ENCODE results near the gene SREBF2. TPM values are rescaled to one million over a fixed set of nuclear protein-coding genes. Genes with fewer than 3 reads are reported as not detected.

SREBF2 gene
- polyA plus RNA-seq, 2 of the 4 experiments (the other 2 are of a cell fraction), result 19.4 to 30.8 TPM

- no peak overlapping the region for H3K27ac ChIP-seq
- H3K4me2 ChIP-seq, result no peak overlapping the region
- H3K4me1 ChIP-seq, result peaks cover 10% of the 10 kb centered on the region
- no peaks in the 10 kb centered on the region for H3K9me3 ChIP-seq
- ATAC-seq (no peak), FAIRE-seq (no peak), DNase-seq (ENCODE audit: low read depth in 1 of 2, low spot score in 1 of 2) (no peak)
- CTCF ChIA-PET, result interaction anchor here (0.9 to 3.1 kb wide), 3 partner anchors 31 to 129 kb away, joined by 4 to 12 read pairs (median 6); no protein-coding TSS in a partner anchor
- WGBS (ENCODE audit: missing lambda C conversion rate), result no CpG with 5 or more reads among the region's 3 CpGs
- TF ChIP-seq KDM1A (IDR thresholded peaks at IDR 0.05; ENCODE audit: low read depth), result no peak
- no peak for TF ChIP-seq RFX5 (IDR thresholded peaks at IDR 0.05)
- TF ChIP-seq FOSL2 (IDR thresholded peaks at IDR 0.05), result no peak
- TF ChIP-seq FOSL2 (CRISPR knock-in tag; IDR thresholded peaks at IDR 0.05), result no peak
- TF ChIP-seq EP300 (IDR thresholded peaks at IDR 0.05), result no peak
- no peak for TF ChIP-seq HOXA7 (CRISPR knock-in tag; IDR thresholded peaks at IDR 0.05)
- TF ChIP-seq ZSCAN20 (CRISPR knock-in tag; IDR thresholded peaks at IDR 0.05), result no peak
- no peak for TF ChIP-seq MAX (IDR thresholded peaks at IDR 0.05)
- no peak for TF ChIP-seq REST (IDR thresholded peaks at IDR 0.05)
- H3K4me3 ChIP-seq, result no peak overlapping the region
- POLR2A ChIA-PET, result no interaction called here
Observed at GRCh38 chr22:41826021-41826420, 6.9 kb upstream of the SREBF2 start.

- no peak for FAIRE-seq
- peaks cover 11% of the 10 kb centered on the region for H3K4me1 ChIP-seq
- H3K27ac ChIP-seq, result no peak overlapping the region
- CTCF ChIA-PET, result interaction anchor here (1.5 to 3.1 kb wide), 2 partner anchors 31 to 114 kb away, joined by 6 to 12 read pairs; no protein-coding TSS in a partner anchor
- no peak overlapping the region for H3K4me3 ChIP-seq
- POLR2A ChIA-PET, result no interaction called here
- TF ChIP-seq GATA3 (IDR thresholded peaks at IDR 0.05; ENCODE audit: borderline replicate concordance) (no peak), JUNB (IDR thresholded peaks at IDR 0.05) (no peak), FOXS1 (CRISPR knock-in tag; IDR thresholded peaks at IDR 0.05) (no peak), CHD4 (IDR thresholded peaks at IDR 0.05; ENCODE audit: borderline replicate concordance) (no peak), SMC3 (IDR thresholded peaks at IDR 0.05) (no peak), E2F6 (IDR thresholded peaks at IDR 0.05; ENCODE audit: borderline replicate concordance, low read depth) (no peak), RARB (CRISPR knock-in tag; IDR thresholded peaks at IDR 0.05) (no peak), TP53 (CRISPR knock-in tag; IDR thresholded peaks at IDR 0.05) (no peak)
- TF ChIP-seq, protein P1, sequence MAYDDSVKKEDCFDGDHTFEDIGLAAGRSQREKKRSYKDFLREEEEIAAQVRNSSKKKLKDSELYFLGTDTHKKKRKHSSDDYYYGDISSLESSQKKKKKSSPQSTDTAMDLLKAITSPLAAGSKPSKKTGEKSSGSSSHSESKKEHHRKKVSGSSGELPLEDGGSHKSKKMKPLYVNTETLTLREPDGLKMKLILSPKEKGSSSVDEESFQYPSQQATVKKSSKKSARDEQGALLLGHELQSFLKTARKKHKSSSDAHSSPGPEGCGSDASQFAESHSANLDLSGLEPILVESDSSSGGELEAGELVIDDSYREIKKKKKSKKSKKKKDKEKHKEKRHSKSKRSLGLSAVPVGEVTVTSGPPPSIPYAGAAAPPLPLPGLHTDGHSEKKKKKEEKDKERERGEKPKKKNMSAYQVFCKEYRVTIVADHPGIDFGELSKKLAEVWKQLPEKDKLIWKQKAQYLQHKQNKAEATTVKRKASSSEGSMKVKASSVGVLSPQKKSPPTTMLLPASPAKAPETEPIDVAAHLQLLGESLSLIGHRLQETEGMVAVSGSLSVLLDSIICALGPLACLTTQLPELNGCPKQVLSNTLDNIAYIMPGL (CRISPR knock-in tag; IDR thresholded peaks at IDR 0.05; ENCODE audit: borderline replicate concordance), result no peak
- 85% methylated on average over 4 of the region's 11 CpGs for WGBS (ENCODE audit: missing lambda C conversion rate)
- H3K4me2 ChIP-seq, result no peak overlapping the region
- ATAC-seq, result no peak
- no peak for DNase-seq (ENCODE audit: low read depth in 1 of 2, low spot score in 1 of 2)
- H3K9me3 ChIP-seq, result no peaks in the 10 kb centered on the region
Observed at GRCh38 chr22:41826430-41827383, 6.2 kb upstream of the SREBF2 start.
